ENCODE measurements around the gene IFI6.

DNA sequence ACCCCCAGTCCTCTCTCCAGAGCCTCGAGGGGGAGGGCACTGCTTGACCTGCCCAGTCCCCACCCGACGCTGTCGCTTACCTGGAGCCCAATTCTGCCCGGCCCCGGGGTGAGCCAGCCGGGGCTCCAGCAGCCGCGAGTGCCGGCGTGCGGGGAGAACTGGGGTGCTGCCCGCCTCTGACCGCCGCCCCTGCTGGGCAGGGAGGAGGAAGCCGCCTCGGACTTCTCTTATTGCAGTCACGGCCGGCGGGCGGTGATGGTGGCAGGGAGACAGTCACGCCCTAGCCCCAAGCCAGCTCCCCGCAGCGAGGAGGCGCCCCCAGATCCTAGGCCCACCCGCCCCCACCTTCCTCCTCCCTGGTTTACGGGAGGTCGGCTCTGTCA lies 37.0 kb downstream of the IFI6 start, which contains the start of gene FGR:
- TF ChIP-seq, protein P1, sequence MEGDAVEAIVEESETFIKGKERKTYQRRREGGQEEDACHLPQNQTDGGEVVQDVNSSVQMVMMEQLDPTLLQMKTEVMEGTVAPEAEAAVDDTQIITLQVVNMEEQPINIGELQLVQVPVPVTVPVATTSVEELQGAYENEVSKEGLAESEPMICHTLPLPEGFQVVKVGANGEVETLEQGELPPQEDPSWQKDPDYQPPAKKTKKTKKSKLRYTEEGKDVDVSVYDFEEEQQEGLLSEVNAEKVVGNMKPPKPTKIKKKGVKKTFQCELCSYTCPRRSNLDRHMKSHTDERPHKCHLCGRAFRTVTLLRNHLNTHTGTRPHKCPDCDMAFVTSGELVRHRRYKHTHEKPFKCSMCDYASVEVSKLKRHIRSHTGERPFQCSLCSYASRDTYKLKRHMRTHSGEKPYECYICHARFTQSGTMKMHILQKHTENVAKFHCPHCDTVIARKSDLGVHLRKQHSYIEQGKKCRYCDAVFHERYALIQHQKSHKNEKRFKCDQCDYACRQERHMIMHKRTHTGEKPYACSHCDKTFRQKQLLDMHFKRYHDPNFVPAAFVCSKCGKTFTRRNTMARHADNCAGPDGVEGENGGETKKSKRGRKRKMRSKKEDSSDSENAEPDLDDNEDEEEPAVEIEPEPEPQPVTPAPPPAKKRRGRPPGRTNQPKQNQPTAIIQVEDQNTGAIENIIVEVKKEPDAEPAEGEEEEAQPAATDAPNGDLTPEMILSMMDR (IDR thresholded peaks at IDR 0.05) = no peak
- no peak for TF ChIP-seq POLR2A (IDR thresholded peaks at IDR 0.05)

Measured in thyroid gland (tissue), 4 donors.